Adipocyte (in vitro differentiated cells): ENCODE results near the gene HTATIP2.
A peak's percentile ranks its signal among the peaks of the same experiment; 100 is the strongest.

Experiments
- DNase-seq: peaks from one replicate; pipeline ENCODE4 v3.0.0-alpha.2; 2015; ENCODE audit warnings: low read depth
- H3K27me3 ChIP-seq: replicated peaks from 2 replicates; pipeline ENCODE4 v1.7.0; 2013; ENCODE audit warnings: mild to moderate bottlenecking, low read length, moderate library complexity; ENCODE audit not compliant: control insufficient read depth, insufficient read depth
- H3K36me3 ChIP-seq: 2 replicates; pipeline ENCODE4 v1.7.0; 2013; ENCODE audit warnings: low read length, mild to moderate bottlenecking, moderate library complexity; ENCODE audit not compliant: control insufficient read depth, insufficient read depth, severe bottlenecking
- H3K4me1 ChIP-seq: 2 replicates; pipeline ENCODE4 v1.7.0; 2013; ENCODE audit warnings: mild to moderate bottlenecking, low read length, moderate library complexity; ENCODE audit not compliant: control insufficient read depth, insufficient read depth
- H3K4me3 ChIP-seq: 2 replicates; pipeline ENCODE4 v1.7.0; 2013; ENCODE audit warnings: mild to moderate bottlenecking, low read length, moderate library complexity
- H3K9ac ChIP-seq: 2 replicates; pipeline ENCODE4 v1.7.0; 2013; ENCODE audit warnings: mild to moderate bottlenecking, low read length, moderate library complexity
- H3K9me3 ChIP-seq: 2 replicates; pipeline ENCODE4 v1.7.0; 2013; ENCODE audit warnings: mild to moderate bottlenecking, low read length, moderate library complexity; ENCODE audit not compliant: control insufficient read depth

The HTATIP2 gene

DNA sequence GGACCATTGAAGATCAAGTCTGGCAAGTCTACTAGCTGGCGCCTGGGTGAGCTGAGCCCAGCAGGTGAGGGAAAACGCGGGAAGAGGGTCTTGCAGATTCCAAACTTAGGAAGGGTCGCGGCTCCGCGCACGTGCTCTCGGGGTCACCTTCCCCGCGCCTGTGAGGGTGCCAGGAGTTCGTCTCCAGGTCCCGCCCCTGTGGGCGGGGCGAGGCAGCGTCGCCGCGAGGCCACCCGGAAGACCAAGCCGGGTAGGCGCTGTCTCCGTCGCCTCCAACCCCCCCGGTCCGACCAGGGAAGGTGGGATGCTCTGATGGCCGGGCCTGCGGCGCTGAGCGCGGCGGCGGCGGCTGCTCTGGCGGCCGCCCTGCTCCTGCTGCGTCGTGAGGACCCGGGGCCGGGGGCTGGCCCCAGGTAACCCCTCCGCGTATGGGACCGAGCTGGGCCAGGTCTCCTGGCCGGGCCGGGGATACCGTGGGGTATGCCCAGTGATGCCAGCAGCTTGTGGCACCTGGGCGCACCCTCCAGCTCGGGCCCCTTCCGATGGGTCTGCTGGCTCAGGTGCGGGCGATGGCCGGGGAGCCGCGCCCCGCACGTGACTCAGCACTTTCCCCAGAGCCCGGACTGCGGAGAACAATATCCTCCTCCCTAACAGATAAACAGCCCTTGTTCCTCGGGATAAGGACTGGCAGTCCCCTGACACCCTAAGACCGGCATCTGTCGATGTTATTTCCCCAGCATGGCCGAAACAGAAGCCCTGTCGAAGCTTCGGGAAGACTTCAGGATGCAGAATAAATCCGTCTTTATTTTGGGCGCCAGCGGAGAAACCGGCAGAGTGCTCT is at the start of gene HTATIP2:
HTATIP2 (plus strand) TSS at position 215 of the 841 bp plus-strand sequence; CDS start at position 739, 524 bp downstream.
- Histone ChIP-seq H3K36me3 (no peaks in the 10 kb centered on the region), H3K27me3 (no peaks in the 10 kb centered on the region), H3K9me3 (no peaks in the 10 kb centered on the region), H3K4me1 (peaks cover 30% of the 10 kb centered on the region), H3K4me3 (peak within 1 kb of the TSS; percentile 91), H3K9ac (peak within 1 kb of the TSS; percentile 90)
- DNase-seq, result peak; percentile 71

DNA sequence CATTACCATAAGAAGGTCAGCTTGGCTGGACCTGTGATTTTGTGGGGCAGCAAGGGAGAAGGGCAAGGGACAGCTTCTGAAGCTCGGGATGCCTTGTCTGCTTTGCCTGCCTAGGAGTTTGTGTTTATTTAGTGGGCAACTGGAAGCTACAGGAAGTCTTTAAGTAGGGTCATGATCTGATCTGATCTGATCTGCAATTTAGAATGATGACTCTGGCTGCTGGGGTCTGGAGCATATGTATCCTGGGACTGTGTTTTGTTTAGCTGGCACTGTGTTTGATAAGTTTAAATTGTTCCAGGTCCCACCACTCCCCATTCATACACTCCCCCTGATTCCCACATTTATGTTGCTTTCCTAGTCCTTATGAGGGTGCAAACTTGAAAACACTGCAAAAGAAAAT is 47.7 kb upstream of the HTATIP2 start:
- Histone ChIP-seq H3K36me3 (no peaks in the 10 kb centered on the region), H3K27me3 (peaks cover 24% of the 10 kb centered on the region), H3K9me3 (no peaks in the 10 kb centered on the region), H3K4me3 (no peak overlapping the region), H3K4me1 (no peaks in the 10 kb centered on the region), H3K9ac (no peak overlapping the region)
- no peak for DNase-seq

DNA sequence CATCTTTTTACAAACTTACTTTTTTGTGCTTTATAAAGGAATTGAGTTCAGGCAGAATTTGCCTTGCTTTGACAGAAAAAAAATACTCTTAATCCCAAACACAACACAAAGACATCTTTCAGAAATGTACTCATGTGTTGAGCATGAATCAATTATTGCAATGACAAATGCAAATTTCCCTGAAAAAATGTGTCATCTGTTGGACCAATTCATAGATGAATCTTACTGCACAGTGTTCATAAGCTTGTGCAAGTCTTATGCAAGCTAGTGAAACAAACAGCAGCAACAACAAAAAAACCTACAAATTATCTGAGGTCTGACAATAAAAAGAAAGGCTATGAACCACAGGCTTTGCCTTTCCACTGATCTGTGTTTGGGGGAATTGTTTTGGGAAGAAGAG is 42.3 kb upstream of the HTATIP2 start:
- DNase-seq, result no peak
- Histone ChIP-seq H3K36me3 (no peaks in the 10 kb centered on the region), H3K9ac (no peak overlapping the region), H3K4me1 (no peaks in the 10 kb centered on the region), H3K9me3 (no peaks in the 10 kb centered on the region), H3K4me3 (no peak overlapping the region), H3K27me3 (peaks cover 17% of the 10 kb centered on the region)

DNA sequence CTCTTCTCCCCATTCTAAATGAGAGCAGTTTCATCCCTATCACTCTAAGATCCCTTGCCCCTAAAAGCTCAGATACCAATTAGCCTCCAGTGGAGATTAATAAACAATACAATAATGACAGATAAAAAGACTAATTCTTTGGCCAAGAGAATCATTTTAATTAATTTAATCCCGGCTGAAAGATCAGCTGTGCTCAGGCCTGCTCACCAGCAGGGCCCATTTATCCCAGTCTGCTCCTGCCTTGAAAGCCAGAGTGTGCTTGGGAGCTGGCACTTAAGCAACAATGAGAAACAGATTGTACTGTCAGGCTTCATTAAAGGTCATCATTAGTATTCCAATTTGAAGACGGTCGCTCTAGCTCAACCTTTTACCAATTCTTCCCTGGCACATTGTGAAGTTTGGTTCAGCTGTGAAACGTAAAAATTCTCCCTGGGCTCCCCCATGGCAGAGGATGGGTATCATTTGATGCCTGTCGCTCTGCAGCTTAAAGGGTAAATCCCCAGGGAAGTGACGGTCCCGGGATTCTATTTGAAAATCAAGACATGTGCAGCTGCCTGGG is 36.1 kb upstream of the HTATIP2 start:
- H3K4me3 ChIP-seq, result no peak overlapping the region
- H3K36me3 ChIP-seq, result no peaks in the 10 kb centered on the region
- H3K9ac ChIP-seq, result no peak overlapping the region
- no peak for DNase-seq
- H3K27me3 ChIP-seq, result peaks cover 63% of the 10 kb centered on the region
- H3K4me1 ChIP-seq, result no peaks in the 10 kb centered on the region
- H3K9me3 ChIP-seq, result peaks cover 3% of the 10 kb centered on the region

DNA sequence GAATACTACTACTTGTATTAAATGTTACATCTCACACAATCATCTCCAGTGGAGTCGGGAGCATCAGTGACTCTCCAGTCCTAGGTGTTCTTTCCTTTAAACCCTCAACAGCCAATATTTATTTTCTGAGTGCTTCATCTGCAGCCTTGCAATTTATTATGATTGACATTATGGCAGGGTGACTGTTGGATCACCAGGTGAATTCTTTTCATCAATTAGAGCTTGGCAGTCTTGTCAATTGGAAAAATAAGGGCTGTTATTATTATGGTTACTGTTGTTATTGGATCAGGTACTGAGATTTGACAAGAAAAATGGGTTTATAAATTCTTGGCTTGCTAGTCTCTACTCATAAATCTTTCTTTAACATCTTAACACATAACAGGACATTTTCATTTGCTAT is 27.5 kb upstream of the HTATIP2 start:
- peaks cover 82% of the 10 kb centered on the region for H3K27me3 ChIP-seq
- no peak overlapping the region for H3K4me3 ChIP-seq
- H3K4me1 ChIP-seq, result no peaks in the 10 kb centered on the region

DNA sequence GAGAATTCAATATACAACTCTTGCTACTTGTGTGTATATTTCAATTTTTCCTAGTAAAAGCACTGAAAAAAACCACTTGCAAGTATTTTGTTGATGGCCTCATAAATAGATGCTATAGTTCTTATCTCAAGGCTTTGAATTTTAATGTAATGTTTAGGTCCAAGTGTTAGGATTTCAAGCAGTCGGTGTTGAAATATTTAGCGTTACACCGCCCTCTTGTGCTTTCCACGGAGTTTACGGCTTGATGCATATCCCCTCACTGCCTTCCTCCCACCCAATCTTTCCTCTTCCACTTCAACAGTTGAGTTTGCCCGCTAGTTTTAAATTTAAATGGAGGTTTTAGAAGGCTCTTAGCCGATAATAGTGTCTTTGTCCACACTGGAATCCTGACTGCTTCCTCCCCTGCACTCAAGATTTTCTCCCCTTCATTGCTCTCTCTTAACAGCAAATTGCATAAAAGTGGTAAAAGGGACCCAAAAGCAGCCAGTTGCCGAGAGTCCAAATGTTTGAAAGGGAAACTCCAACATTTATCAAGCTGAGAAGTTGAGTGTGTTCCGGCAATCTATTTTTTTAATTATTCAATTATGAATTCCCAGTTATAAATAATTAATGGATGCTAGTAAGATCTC is 25.9 kb upstream of the HTATIP2 start:
- Histone ChIP-seq H3K27me3 (peaks cover 81% of the 10 kb centered on the region), H3K9me3 (no peaks in the 10 kb centered on the region), H3K4me3 (no peak overlapping the region), H3K4me1 (no peaks in the 10 kb centered on the region), H3K9ac (no peak overlapping the region), H3K36me3 (no peaks in the 10 kb centered on the region)
- peak; percentile 61 for DNase-seq

More for the DNA sequence above, 27.5 kb upstream of the HTATIP2 start:
- Histone ChIP-seq H3K9ac (no peak overlapping the region), H3K36me3 (no peaks in the 10 kb centered on the region), H3K9me3 (no peaks in the 10 kb centered on the region)
- no peak for DNase-seq

DNA sequence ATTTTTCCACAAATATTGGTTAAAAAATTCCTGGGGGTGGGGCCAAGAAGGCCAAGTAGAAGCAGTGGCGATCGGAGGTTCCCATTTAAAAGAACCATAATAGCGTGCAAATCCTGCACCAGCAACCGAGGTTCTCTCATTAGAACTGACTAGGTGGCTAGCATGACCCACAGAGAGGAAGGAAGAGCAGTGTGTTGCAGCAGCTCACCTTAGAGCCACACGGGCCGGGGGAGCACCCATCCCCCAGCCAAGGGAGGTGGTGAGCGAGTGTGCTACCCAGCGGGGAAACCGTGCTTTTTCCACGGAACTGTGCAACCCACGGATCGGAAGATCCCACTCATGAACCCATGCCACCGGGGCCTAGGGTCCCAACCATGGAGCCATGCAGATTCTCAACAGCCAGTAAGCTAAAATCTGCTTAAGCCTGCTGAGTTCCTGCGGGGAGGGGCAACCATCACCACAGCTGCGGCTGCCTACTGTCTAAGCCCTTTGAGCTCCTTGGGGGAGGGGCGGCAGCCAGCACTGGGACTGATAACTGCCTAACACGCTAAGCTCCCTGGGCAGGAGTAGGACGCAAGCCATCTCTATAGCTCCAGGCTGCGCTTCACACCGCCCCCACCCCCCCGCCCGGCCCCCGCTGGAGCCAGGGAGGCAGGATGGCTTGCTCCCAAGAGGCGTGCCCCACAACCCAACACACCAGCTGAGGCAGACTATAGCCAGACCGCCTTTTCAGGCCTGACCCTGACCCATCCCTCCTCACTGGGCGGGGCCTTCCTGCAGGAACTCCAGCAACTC is 21.0 kb upstream of the HTATIP2 start:
- Histone ChIP-seq H3K4me1 (no peaks in the 10 kb centered on the region), H3K36me3 (no peaks in the 10 kb centered on the region), H3K4me3 (no peak overlapping the region), H3K27me3 (peaks cover 65% of the 10 kb centered on the region), H3K9me3 (peaks cover 12% of the 10 kb centered on the region), H3K9ac (no peak overlapping the region)
- no peak for DNase-seq

DNA sequence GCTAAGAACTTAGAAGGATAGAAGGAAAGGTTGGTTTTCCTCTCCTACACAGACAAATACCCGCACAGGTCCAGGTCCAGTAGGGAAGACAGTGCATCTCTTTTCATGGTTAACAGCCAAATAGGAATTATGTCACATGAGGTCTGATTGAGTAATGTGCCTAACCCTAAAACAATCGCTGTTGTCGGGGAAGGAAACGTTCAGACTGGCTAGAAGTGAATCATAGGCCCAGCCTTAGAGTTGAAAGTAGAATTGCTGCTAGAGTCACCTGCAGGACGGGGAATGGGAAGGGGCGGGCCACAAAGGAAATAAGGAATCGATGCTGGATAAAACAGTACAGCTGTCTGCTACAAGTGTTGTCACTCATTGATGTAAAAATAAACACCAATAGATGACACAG is 12.4 kb upstream of the HTATIP2 start:
- Histone ChIP-seq H3K9me3 (no peaks in the 10 kb centered on the region), H3K36me3 (no peaks in the 10 kb centered on the region), H3K4me3 (no peak overlapping the region), H3K9ac (no peak overlapping the region), H3K4me1 (no peaks in the 10 kb centered on the region), H3K27me3 (peaks cover 3% of the 10 kb centered on the region)
- no peak for DNase-seq

DNA sequence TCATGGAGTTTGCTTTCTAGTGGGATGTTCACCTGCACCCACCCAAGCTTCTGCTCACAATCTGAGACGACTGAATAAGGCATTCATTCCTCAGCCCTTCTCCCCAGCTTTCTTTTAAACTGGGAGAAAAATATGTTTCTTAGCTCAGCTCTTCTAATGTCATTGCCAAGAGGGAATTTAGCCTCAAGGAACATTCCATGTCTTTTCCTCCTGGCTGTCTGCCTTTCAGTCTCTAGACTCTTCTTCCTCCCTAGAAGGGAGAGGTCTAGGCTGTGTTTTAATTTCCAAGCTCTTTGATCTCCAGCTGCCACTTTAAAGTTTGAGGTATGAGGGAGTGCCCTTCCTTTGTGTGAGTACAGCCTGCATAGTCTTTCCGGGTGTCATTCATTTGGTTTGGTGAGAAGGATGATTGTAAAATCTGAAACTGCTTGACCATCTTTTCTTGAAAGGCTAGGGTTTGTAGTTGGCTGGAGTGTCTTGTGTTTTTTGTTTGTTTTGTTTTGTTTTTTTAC is 11.7 kb upstream of the HTATIP2 start:
- H3K9ac ChIP-seq, result no peak overlapping the region
- no peak for DNase-seq
- H3K4me3 ChIP-seq, result no peak overlapping the region
- no peaks in the 10 kb centered on the region for H3K4me1 ChIP-seq
- no peaks in the 10 kb centered on the region for H3K36me3 ChIP-seq
- H3K27me3 ChIP-seq, result peaks cover 3% of the 10 kb centered on the region
- no peaks in the 10 kb centered on the region for H3K9me3 ChIP-seq

DNA sequence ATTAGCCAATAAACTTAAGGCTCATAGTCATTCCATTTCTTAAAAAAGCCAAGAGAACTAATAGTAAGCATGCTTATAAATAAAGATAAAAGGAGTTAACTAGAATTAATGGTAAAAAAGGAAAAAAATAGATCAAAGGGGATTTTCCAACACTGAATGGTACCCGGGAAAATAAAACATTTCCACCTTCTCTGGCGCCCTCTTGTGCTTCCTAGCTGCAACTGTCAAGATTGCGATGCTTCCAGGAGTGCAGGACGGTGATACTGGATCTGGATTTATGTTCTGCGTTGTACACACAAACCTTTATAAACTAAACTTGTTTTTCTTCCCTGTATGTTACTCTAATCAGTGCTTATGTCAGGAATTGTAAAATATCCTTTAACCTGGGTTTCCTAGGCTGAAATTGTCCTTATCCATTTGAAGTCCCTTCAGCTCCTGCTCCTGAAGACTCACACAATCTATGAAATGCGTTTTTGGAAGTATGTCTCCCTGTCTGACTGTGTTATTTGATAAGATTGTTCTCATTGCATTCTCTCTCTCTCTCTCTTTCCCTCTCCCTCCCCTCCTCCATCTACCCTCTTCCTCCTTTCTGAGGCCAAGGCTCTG is 9.6 kb upstream of the HTATIP2 start:
- Histone ChIP-seq H3K4me3 (no peak overlapping the region), H3K9me3 (no peaks in the 10 kb centered on the region), H3K4me1 (no peaks in the 10 kb centered on the region), H3K36me3 (no peaks in the 10 kb centered on the region), H3K9ac (no peak overlapping the region), H3K27me3 (no peaks in the 10 kb centered on the region)
- peak; percentile 85 for DNase-seq
